GM12878 (cell line): ENCODE data around the gene FLAD1. TPM values are rescaled to one million over a fixed set of nuclear protein-coding genes. Genes with fewer than 3 reads are reported as not detected.

ENCODE experiments used
- ATAC-seq: fragments of 200-7000 bp; cut with Tn5 transposase; 3 replicates; pipeline ENCODE4 v1.9.1; 2020; ENCODE audit warnings: mild to moderate bottlenecking, moderate library complexity
- BruUV-seq: library from RNA; stranded (reverse); fragments of 400-500 nt; replicated peaks from 2 replicates; lab custom pipeline; 2021; lab: Mats Ljungman, UMichigan
- CTCF ChIA-PET: fragments of 300-600 bp; sonication (Branson Sonifier 250); formaldehyde crosslinking; extraction: SDS; loops from one replicate; lab custom pipeline; 2021; ENCODE audit warnings: inconsistent platforms; lab: Yijun Ruan, JAX
- POLR2A ChIA-PET: fragments of 350-600 bp; formaldehyde crosslinking; extraction: SDS; loops from one replicate; lab custom pipeline; 2021; ENCODE audit warnings: inconsistent platforms; lab: Charles Lee
- RAD21 ChIA-PET: fragments of 300-600 bp; sonication (Branson Sonifier 250); formaldehyde crosslinking; loops from one replicate; lab custom pipeline; 2023; ENCODE audit warnings: antibody characterized with exemption; ENCODE audit not compliant: unreplicated experiment; lab: Charles Lee
- SMC1A ChIA-PET: fragments of 300-600 bp; sonication (Branson Sonifier 250); formaldehyde crosslinking; loops from one replicate; lab custom pipeline; 2023; ENCODE audit not compliant: unreplicated experiment, uncharacterized antibody; lab: Charles Lee
- DNase-seq: peaks from one replicate; pipeline ENCODE4 v3.0.0-alpha.2; 2011; ENCODE audit warnings: low read depth, low spot score
- FAIRE-seq: peaks from 3 replicates; lab custom pipeline; 2011; peaks lifted over from hg19 to GRCh38; lab: Jason Lieb, UNC
- H2AFZ ChIP-seq: 2 replicates; pipeline ENCODE4 v1.6.0; 2011; ENCODE audit warnings: low read depth, low read length, control low read depth; ENCODE audit not compliant: control insufficient read depth
- H3K27ac ChIP-seq: 2 replicates; pipeline ENCODE4 v1.5.1; 2011; ENCODE audit warnings: control low read depth; ENCODE audit not compliant: control insufficient read depth, insufficient read depth
- H3K27me3 ChIP-seq, 2 experiments: replicated peaks in 1 of 2; 2 replicates each; pipeline versions ENCODE4 v1.6.0 to v1.6.1; 2011; ENCODE audit warnings: low read length in 1 of 2; ENCODE audit not compliant: control insufficient read depth in 2 of 2, insufficient read depth in 2 of 2
- H3K36me3 ChIP-seq, 2 experiments: 2 replicates each; pipeline ENCODE4 v1.5.1; 2011; ENCODE audit warnings: low read length in 1 of 2; ENCODE audit not compliant: control insufficient read depth in 2 of 2, insufficient read depth in 2 of 2
- H3K4me1 ChIP-seq: 2 replicates; pipeline ENCODE4 v1.6.1; 2011; ENCODE audit warnings: mild to moderate bottlenecking, low read length, moderate library complexity, mixed read lengths; ENCODE audit not compliant: control insufficient read depth, insufficient read depth
- H3K4me2 ChIP-seq: 2 replicates; pipeline ENCODE4 v1.6.0; 2011; ENCODE audit warnings: control low read depth; ENCODE audit not compliant: control insufficient read depth, insufficient read depth
- H3K4me3 ChIP-seq: fragments of 200-600 bp; sonication (generic); 2 replicates; pipeline ENCODE4 v1.5.1; 2016
- H3K79me2 ChIP-seq: 2 replicates; pipeline ENCODE4 v1.6.0; 2011; ENCODE audit warnings: low read length; ENCODE audit not compliant: control insufficient read depth, insufficient read depth
- H3K9ac ChIP-seq: 2 replicates; pipeline ENCODE4 v1.8.0; 2011; ENCODE audit warnings: low read length, control low read depth, mixed read lengths; ENCODE audit not compliant: control insufficient read depth, insufficient read depth
- H3K9me3 ChIP-seq: replicated peaks from 3 replicates; pipeline ENCODE4 v1.5.1; 2011; ENCODE audit warnings: mild to moderate bottlenecking, low read length; ENCODE audit not compliant: control insufficient read depth, insufficient read depth
- H4K20me1 ChIP-seq: 2 replicates; pipeline ENCODE4 v1.6.0; 2011; ENCODE audit not compliant: control insufficient read depth, insufficient read depth
- CEBPB ChIP-seq, 2 experiments: fragments of 150-350 bp in 1 of 2; IDR thresholded peaks; 2 replicates each; pipeline ENCODE4 v1.6.1; 2012 to 2014; ENCODE audit warnings: low read depth in 2 of 2, low read length in 2 of 2, borderline replicate concordance in 1 of 2, inconsistent platforms in 1 of 2
- IRF5 ChIP-seq: fragments of 450-650 bp; IDR thresholded peaks from 2 replicates; pipeline ENCODE4 v1.6.1; 2017; ENCODE audit warnings: borderline replicate concordance
- PML ChIP-seq: IDR thresholded peaks from 2 replicates; pipeline ENCODE4 v1.6.1; 2012; ENCODE audit warnings: low read length, inconsistent platforms
- RFX5 ChIP-seq: IDR thresholded peaks from 2 replicates; pipeline ENCODE4 v1.6.1; 2011; ENCODE audit warnings: low read depth, low read length, improper control_type of control experiment
- ZNF592 ChIP-seq: fragments of 450-650 bp; IDR thresholded peaks from 2 replicates; pipeline ENCODE4 v1.6.1; 2017; ENCODE audit warnings: mild to moderate bottlenecking, moderate library complexity
- WGBS: methylation state at CpG from one replicate; pipeline ENCODE4 v1.1.6; 2016; ENCODE audit warnings: low lambda C conversion rate; ENCODE audit not compliant: insufficient replicate concordance, insufficient coverage; ENCODE audit errors: missing lambda C conversion rate; 5-methylcytosine and 5-hydroxymethylcytosine counted together
- in situ Hi-C: fragments of 300-500 bp; cut with MboI; formaldehyde crosslinking; loops from 9 replicates; pipeline ENCODE4 v1.14.3; 2018; ENCODE audit warnings: mixed read lengths
- intact Hi-C: fragments of 100-400 bp; cut with micrococcal nuclease; formaldehyde crosslinking; loops from one replicate; pipeline ENCODE4 v1.14.2; 2022; ENCODE audit not compliant: unreplicated experiment
- polyA plus RNA-seq, 11 experiments: library from polyadenylated mRNA; depleted of rRNA in 4 of 11; unstranded in 6 of 11; stranded (reverse) in 5 of 11; fragments of >200 nt; fragmentation: Nextera tagmentation in 4 of 11; fragmentation: Illumina TruSeq in 1 of 11; extraction: Ambion mirVana in 4 of 11; extraction: Trizol in 1 of 11; gene quantifications; 1 replicate in 1 of 11; 2 replicates in 10 of 11; pipeline versions ENCODE4 v1.2.1 to v1.2.3, GENCODE V29; 2011 to 2016; ENCODE audit warnings: inconsistent platforms in 2 of 11, missing spikeins in 2 of 11, low read depth in 1 of 11
- total RNA-seq, 4 experiments: library from RNA; depleted of rRNA in 3 of 4; stranded (reverse); fragments of >200 nt in 3 of 4; fragmentation: Illumina TruSeq in 1 of 4; extraction: Trizol in 1 of 4; gene quantifications; 2 replicates each; pipeline versions ENCODE4 v1.2.1 to v1.2.3, GENCODE V29; 2013 to 2021

Gene FLAD1
- total and polyA plus RNA-seq, 10 of the 15 experiments (the other 5 are each of a cell fraction or from before 2014, with no cell fraction given): 22.9 to 93.4 (median 56.6) TPM

GRCh38 chr1:154948079-154948478, 35.1 kb upstream of the FLAD1 start:
- no peak overlapping the region for H3K4me3 ChIP-seq
- DNase-seq: no peak
- POLR2A ChIA-PET: interaction anchor here (0.5 to 1.2 kb wide), 3 partner anchors 7 to 78 kb away, joined by 3 to 5 read pairs (median 3); partner anchors contain the start of genes CKS1B and KCNN3
- RAD21 ChIA-PET: no interaction called here
- no peak for ATAC-seq
- SMC1A ChIA-PET: interaction anchor here (1.1 to 1.4 kb wide), 3 partner anchors 28 to 71 kb away, joined by 3 to 4 read pairs (median 3); no protein-coding TSS in a partner anchor
- H2AFZ ChIP-seq: no peak overlapping the region
- TF ChIP-seq RFX5: no peak
- TF ChIP-seq PML: no peak
- TF ChIP-seq CEBPB (IDR thresholded peaks at IDR 0.05; ENCODE audit: borderline replicate concordance in 1 of 2, low read depth in 2 of 2, low read length in 2 of 2): no peak
- no peak for TF ChIP-seq IRF5
- TF ChIP-seq ZNF592: no peak
- H3K27ac ChIP-seq: no peak overlapping the region
- CTCF ChIA-PET: interaction anchor here (0.8 to 1.8 kb wide), 4 partner anchors 8 to 114 kb away, joined by 3 to 5 read pairs (median 3); partner anchors contain the start of gene PYGO2
- no peak overlapping the region for H3K4me2 ChIP-seq
- BruUV-seq: no TSS peak
- FAIRE-seq: no peak
- no peak overlapping the region for H3K9ac ChIP-seq
- peaks cover 3 to 6% of the 10 kb centered on the region in 2 experiments; a peak in 3 of 4 replicates for H3K36me3 ChIP-seq
- H3K4me1 ChIP-seq: peaks cover 46% of the 10 kb centered on the region
- intact Hi-C loops: no loop called here
- no peaks in the 10 kb centered on the region; the same call in none of the 2 replicates for H3K79me2 ChIP-seq
- no peaks in the 10 kb centered on the region for H3K27me3 ChIP-seq
- no peaks in the 10 kb centered on the region for H4K20me1 ChIP-seq
- no peaks in the 10 kb centered on the region for H3K9me3 ChIP-seq
- in situ Hi-C loops: no loop called here
- 84% methylated on average over 9 of the region's 11 CpGs for WGBS
